HuH-7 (cell line): ENCODE results near the gene CEBPB.
"Not testable (repeated sequence)": the region's sequence is repeated elsewhere in the genome, so short reads cannot be mapped to it uniquely, and the experiment has no call there.

Source experiments
- DNase-seq: peaks from one replicate; pipeline ENCODE4 v3.0.0; 2011; ENCODE audit warnings: low spot score

Gene CEBPB

DNA sequence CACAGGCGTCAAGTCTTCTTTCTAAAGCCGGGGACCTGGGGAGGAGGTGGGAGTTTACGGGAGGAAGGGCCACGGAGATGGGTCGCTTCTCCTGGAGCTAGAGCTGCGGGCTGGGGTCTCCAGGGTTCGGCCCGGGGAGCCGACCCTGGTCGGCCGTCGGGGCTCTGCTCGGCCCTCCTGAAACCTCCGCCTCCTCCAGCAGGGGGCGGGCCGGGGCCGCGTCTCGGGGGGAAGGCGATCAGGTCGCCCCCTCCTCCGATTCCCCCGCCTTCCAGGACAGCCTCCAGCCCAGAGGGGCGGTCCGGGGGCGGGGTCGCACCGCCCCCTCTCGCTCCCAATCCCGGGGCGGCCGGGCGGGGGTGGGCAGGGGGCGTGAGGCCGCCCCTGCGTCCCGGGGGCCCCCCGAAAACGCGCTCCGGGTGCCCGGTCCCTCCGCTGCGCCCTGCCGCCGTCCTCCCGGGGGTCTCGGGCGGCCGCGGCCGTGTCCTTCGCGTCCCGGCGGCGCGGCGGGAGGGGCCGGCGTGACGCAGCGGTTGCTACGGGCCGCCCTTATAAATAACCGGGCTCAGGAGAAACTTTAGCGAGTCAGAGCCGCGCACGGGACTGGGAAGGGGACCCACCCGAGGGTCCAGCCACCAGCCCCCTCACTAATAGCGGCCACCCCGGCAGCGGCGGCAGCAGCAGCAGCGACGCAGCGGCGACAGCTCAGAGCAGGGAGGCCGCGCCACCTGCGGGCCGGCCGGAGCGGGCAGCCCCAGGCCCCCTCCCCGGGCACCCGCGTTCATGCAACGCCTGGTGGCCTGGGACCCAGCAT is at the start of gene CEBPB:
Gene CEBPB, plus strand, starts transcription at position 580 of the 814 bp plus-strand sequence. Its CDS starts 204 bp downstream, at position 784.
- DNase-seq, result peak; percentile 96

DNA sequence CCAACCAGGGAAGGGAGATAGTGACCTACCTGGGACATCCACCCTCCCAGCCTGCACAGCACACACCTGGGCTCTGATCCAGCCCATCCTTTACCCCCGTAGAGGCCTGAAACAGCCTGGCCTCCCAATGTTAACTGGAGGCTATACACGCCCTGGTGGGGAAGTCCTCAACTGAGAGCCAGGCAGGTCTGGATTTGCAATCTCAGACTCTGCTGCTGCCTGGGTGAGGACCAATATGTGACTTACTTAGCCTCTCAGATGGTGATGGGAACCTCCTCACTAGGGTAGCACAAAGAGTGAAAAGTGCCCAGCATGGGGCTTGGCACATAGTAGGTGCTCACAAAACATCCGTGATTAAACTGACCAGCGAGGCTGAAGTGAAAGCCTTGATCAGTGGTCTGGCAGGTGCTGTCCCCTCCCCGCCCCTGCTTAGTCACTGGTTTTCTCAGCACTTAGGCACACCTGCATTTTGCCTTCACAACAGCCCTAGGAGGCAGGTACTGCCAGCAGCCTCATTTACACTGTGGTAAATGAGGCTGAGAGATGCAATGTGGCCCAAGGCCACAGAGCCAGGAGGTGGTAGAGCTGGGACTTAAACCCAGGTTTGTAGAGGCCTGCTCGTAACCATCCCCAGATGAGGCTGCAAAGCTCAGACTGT is 49.5 kb upstream of the CEBPB start:
- no peak for DNase-seq

DNA sequence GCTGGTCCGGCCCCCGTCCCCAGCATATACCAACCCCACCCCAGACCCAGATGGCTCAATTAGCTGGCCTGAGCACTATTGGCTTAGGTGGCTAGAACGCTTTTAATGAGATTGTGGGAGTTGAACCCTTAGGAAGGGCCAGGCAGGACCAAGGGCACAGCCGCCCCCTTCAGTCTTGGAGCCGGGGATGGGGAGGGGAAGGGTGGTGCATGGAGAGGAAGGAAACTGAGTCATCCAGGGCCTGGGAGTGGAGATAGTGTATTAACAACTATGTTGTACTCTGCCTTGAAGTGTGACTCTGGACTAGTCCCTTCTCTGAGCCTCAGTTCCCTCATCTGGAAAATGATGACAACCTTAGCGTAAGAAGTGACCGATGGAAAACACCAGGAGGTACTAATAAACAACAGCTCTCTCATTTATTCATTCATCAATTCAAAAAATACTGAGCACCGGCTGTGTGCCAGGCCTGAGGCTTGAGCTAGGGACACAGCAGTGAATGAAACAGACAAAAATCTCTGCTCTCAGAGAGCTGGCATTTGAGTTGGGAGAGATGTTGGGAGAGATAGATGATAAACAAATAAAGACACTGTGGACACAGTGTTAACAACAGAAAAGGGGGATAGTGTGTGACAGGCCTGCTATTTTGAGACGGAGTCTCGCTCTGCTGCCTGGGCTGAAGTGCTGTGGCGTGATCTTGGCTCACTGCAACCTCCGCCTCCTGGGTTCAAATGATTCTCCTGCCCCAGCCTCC is 48.6 kb upstream of the CEBPB start:
- DNase-seq, result no peak

GRCh38 chr20:50142812-50143211 is 47.8 kb upstream of the CEBPB start:
- no peak for DNase-seq

- peak; percentile 70 for DNase-seq
Observed at GRCh38 chr20:50144362-50144761, 46.3 kb upstream of the CEBPB start.

- no peak for DNase-seq
Observed at GRCh38 chr20:50145566-50145965, 45.1 kb upstream of the CEBPB start.

DNA sequence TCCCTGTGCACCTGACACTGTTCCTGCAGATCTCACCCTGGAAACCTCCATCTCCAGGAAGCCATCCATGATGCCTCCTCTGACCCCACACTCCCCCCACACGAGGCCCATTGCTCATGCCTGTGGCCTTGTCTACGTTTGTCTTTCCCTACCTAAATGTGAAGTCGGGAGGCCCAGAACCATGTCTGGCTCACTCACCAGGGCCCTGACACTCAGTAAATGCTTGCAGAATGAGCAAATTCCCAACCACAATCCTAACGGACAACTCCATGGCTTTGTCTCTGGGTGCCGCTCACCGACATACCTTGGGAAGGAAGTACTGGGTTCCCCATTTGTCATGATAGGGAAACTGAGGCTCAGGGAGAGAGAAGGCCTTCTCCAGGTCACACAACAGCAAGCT is 44.4 kb upstream of the CEBPB start:
- no peak for DNase-seq

- no peak for DNase-seq
Observed at GRCh38 chr20:50146732-50147662, 43.6 kb upstream of the CEBPB start.

DNA sequence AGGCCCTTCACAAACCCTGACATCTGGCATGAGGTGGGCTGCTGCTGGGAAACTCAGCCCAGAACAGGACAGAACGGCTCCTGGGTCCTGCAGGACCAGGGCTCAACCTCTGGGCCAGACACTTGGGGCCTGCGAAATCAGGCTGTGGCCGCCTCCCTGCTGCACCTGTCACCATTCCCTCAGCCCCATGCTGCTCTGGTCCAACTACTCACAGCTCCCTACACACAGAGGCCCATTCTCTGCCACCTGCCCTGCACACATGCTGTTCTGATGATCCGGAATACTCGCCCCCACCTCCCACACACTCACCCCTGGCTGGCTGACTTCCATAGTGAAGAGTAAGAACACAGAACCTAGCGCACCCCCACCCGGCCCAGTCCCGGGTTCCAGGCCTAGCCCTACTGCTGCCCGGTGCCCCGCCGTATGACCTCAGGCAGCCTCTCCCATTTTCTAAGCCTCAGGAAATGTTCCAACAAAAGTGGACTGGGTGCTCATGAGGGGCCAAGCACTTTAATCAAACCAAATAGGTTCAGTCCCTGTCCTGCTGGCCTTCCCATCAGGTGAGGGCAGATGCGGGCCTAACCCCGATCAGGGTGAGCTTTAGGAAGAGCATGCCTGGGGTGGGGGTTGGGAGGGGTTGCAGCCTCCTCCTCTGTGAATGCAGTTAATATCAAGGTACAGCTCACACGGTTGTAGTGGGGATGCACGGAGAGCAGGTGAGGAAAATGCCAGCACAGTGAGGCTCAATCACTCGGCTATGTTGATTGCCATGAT is 41.0 kb upstream of the CEBPB start:
- no peak for DNase-seq

- no peak for DNase-seq
Observed at GRCh38 chr20:50151034-50151743, 39.4 kb upstream of the CEBPB start.

DNA sequence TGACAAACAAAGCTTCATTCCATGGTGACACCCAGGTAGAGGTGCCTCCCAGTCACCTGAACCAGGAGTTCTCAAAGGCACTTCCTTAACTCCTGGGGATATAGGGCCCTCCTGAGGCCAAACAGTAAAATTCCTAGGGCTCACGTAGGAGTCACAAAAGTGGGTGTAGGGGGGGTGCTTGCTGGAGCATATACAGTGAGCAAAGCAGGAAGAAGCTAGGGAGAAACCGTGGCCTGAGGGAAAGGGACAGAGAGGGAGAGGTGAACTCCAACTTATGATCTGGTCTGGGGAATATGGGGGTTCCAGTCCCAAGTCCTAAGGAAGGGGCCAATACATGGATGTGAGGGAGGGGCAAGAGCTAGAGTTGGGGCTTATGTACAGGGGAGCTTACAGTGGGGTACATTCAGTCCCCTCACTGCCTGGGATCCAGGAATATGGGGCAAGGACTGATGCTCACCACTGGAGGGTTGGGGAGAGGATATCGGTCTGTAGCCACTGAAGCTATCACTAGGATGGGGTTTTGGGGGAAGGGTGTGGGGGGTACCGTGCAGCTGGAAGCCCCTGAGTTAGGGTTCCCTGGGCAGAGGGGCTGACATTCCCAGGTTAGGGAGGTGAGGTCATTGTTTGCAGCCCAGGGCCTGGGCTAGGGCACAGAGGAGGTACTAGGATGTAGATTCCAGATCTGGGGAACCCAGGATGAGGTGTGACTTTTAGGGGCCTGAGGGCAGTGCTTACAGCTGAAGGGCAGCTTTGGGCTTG is 38.1 kb upstream of the CEBPB start:
- peak; percentile 53 for DNase-seq

GRCh38 chr20:50153153-50153499 is 37.5 kb upstream of the CEBPB start:
- no peak for DNase-seq

DNA sequence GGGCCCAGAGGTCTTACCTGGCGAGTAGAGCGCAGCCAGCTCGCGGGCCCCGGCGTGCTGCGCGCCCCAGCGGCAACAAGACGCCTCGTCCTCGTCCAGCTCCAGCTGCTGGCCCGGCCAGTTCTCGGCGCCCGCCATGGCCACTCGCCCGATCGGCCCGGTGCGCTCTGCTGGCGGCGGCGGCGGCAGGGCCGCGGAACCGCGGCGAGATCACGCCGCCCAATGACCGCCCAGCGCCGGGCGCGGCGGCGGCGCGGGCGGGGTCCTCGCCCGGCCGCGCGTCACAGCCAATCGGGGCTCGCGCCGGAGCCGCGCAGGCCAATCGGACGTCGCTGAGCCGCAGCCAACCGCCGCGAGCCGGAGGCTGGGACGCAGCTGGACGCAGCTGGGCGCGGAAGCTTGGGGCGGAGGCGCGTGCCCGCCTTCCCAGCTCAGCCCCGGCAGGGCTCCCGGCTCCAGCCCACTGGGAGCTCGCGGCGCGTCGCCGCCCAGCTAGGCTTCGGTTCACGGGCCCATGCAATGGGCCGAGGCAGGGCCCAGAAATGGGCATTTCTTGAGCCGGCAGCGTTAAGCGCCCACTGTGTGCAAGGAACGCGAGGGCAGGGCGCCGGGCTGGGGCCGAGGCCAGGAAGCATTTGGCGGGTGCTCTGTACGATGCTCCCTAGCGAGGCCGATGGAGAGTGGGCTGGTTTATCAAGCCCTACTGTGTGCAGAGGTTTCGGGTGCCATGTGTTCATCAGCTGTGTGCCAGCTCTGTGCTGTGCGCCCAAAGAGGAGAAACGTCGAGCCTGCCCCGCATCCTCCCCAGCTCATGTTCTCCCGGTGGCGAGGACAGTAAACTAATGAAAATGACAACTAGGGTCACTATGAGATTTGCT is 36.9 kb upstream of the CEBPB start, which contains the start of gene PEDS1:
Gene PEDS1, minus strand, starts transcription at position 224 of the 878 bp plus-strand sequence. Its CDS starts 86 bp downstream, at position 138.
- DNase-seq, result peak; percentile 99

GRCh38 chr20:50161494-50161893 is 29.1 kb upstream of the CEBPB start:
- DNase-seq, result not testable (repeated sequence)

DNA sequence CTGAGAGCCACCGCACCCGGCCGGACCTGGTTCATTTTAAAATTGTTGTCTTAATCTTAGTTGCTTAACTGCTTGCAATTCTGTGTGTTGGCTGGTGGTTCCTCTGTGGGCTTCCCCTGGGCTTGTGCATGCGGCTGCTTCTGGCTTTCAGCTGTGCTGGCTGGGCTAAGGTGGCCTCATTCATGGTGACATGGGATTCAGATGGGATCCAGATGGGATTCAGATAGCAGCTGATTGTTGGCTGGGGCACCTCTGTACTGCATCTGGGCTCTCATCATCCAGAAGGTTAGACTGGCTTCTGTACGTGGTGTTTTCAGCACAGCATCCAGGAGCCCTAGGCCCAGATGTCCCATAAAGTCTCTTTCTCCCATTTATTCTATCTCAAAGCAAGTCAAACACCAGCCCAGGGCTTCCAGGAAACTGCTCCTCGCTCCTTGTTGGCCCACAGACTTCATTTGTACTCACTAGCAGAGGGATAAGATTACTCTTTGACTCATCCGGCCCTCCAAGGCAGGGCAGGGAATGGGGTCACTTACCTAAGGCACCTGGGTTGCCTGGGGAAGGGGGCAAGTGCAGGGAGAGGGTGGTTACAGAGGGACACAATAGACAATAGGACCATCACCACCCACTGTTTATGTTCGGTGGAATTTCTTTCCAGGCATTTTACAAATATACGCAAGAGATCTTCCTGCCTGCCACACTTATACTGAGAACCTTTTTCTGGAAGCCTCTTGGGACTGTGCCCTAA is 26.9 kb upstream of the CEBPB start:
- DNase-seq, result no peak

- DNase-seq, result peak; percentile 94
Observed at GRCh38 chr20:50165684-50166554, 24.7 kb upstream of the CEBPB start.
